GM18520 (cell line): ENCODE data around the gene GBF1.

Experiments
- ATAC-seq: cut with Tn5 transposase; IDR thresholded peaks from one replicate; pipeline ENCODE4 v1.9.1; 2021; ENCODE audit not compliant: unreplicated experiment

GBF1 gene

DNA sequence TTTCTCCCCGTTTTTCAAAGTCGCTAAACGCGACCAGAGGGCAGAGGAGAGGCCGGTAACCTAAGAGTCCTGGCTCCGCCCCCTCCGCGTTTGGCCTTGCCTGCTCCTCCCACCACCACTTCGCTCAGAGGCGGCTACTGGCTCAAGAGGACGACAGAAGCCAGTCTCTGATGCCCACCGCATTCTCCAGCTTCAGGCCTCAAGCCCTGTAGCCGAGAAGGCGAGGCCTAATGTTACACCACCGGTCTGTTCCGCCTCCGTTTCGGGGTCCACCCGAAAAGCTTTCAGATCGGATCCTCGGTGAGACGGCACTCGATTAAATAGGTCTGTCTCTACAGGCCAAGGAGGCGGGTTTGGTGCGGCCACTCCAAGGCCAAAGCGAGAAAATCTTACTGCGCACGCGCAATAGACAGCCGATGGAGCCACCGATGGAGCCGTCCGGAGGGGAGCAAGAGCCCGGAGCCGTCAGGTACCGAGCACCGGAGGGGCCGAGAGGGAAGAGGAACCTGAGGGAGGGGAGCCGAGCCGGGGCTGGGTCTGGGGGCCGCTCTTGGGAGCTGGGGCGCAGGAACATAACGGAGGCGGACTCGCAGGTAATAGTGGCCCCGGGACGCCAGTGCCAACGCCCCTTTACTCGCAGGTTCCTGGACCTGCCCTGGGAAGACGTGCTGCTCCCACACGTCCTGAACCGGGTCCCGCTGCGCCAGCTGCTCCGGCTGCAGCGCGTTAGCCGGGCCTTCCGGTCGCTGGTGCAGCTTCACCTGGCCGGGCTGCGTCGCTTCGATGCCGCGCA lies 175.6 kb downstream of the GBF1 start, which contains the start of gene FBXL15:
FBXL15 (plus strand) TSS at position 123 of the 793 bp plus-strand sequence; CDS start at position 417, 294 bp downstream.
- peak; percentile 68 for ATAC-seq

DNA sequence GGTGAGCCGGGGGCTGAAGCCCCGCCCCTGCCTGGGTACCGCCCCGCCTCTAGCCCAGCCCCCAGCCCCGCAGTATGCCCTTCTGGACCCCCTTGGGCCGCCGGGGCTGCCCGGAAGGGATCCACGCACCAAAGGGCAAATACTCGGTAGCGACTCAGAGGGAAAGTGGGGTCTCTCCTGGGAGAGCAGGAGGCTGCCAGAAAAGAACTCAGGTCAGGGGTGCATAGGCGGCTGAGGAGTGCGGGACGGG lies 176.1 kb downstream of the GBF1 start:
- ATAC-seq: no peak

DNA sequence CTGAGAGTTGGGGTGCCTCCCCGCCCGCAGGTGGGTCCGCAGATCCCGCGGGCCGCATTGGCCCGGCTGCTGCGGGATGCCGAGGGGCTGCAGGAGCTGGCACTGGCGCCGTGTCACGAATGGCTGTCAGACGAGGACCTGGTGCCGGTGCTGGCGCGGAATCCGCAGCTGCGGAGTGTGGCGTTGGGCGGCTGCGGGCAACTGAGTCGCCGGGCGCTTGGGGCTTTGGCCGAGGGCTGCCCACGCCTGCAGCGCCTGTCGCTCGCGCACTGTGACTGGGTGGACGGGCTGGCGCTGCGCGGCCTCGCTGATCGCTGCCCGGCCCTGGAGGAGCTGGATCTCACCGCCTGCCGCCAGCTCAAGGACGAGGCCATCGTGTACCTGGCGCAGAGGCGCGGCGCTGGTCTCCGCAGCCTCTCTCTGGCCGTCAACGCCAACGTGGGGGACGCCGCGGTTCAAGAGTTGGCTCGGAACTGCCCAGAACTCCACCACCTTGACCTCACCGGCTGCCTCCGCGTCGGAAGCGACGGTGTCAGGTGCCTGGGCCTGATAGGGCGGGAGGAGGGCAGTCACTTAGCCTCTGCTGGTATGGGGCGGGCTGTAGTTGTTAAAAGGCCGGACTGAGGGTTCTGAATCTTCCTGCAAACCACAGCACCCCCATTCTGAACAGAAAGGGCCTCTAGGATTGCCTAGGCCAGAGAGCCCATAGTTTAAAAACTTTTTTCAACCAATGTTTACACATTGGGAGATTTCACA lies 176.6 kb downstream of the GBF1 start:
- ATAC-seq: no peak

- ATAC-seq: no peak
Observed at GRCh38 chr10:102422545-102423129, 177.3 kb downstream of the GBF1 start.

DNA sequence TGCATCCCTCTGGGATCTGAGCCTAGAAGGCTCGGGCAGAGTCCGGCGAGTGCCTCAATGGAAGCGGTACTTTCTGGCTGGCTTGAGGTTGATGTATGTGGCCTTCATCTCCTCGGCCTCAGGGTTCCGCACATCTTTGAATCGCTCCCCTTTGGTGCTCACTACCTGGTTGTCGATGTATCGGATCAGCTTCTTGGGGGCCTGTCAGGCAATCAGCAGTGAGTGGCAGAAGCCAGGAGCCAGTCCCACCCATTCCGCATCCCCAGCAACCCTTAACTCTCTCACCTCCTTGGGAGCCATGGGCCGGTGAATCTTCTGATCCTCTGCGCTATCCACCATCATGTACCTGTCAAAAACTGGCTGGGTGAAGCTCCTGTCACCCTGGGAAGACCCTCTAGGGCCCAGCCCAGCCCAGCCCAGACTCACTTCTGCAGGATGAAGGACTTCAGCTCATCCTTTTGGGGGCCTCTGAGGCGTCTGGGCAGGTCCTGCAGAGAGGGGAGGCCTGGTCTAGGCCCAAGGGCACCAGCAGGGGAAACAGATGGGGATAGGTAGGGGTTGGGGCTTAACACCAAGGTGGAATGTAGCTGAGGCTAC lies 178.1 kb downstream of the GBF1 start:
- ATAC-seq: no peak

DNA sequence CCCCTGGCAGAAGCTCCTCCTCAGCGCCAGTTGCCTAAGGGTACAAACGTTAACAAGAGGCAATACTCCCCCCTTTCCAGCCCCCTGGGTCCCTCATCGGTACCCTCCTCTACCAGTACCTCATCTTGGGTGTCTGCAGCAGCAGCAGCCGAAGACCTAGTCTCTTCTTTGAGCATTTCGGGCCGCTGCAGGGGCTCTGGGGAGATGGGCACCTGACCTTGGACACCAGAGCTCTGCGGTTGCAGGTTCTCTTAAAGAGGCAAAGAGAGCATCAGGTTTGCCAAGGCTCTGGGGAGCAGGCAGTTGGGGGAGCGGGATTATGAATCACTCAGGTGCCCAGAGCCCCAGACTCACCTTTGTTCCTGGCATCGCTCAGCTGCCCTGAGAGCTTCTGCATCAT lies 178.8 kb downstream of the GBF1 start:
- ATAC-seq: no peak

GRCh38 chr10:102424916-102425315 lies 179.6 kb downstream of the GBF1 start:
- ATAC-seq: no peak

- ATAC-seq: no peak
Observed at GRCh38 chr10:102425444-102425843, 180.1 kb downstream of the GBF1 start.

DNA sequence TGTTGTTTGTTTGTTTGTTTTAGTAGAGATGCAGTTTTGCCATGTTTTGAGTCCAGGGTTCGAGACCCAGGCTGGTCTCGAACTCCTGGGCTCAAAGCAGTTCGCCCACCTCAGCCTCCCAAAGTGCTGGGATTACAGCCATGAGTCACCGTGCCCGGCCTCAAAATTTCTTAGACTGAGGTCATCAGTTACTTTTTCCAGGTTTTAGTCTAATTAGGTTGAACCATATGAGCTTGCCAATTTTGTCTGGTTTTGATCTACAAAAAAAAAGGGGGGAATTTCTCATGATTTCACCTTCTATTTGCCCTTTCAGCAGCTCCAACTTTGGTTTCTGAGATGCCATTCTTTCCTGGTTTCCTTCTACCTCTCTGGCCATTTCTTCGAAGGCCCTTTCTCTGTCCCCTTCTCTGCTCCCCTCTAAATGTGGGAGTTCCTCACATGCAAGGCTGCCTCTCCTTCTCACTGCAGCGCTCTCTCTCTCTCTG lies 181.5 kb downstream of the GBF1 start:
- ATAC-seq: no peak

DNA sequence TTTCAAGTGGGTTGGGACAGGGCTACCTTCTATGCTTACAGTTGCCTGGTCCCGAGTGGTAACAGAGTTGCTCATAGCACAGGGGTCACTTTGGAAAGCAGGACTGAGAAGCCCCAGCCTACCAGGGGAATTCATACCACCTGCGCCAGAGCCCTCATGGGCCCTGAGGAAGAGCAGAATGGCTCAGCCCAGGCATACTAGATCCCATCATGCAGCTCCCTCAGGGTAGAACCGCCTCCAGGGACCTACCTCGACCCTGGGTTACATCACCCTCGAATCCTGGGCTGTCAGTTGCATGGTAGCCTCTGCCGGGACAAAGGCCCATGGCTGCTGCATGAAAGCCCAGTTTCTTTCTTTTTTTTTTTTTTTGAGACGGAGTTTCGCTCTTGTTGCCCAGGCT lies 184.1 kb downstream of the GBF1 start:
- ATAC-seq: no peak

DNA sequence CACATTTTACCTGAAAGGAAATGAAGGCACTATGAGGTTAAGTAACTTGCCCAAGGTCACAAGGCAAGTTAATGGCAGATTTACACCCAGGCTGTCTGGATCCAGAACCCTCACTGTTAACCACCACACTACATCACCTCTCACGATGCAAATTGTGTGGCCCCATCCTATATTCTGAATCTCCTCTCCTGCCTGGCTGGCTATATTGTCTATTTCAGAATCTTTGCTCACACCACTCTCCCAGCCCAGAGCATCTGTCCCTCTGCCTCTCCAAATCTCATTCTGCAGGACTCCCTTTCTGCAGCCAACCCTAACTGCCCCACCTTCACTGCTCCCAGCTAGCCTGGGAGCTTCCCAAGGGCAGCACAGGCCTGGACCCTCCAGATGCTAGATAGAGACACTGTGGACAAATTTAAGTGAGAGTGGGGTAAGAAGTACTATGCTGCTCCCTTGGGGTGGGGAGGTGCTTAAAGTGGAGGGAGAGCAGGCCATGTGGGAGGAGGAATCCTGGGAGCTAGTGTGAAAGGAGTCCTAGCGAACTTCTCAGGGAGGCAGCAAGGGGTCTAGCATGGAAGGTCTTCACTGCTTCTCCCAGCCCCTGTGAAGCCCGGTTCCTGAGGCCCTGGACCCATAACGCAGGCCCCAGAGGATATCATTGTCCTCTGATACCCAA lies 186.3 kb downstream of the GBF1 start:
- no peak for ATAC-seq
